ENCODE results near the gene RABGAP1L.
A peak's percentile ranks its signal among the peaks of the same experiment; 100 is the strongest.
"Not testable (repeated sequence)": the region's sequence is repeated elsewhere in the genome, so short reads cannot be mapped to it uniquely, and the experiment has no call there.

The RABGAP1L gene

GRCh38 chr1:175019524-175019923 is 860.2 kb downstream of the RABGAP1L start:
- no peak for DNase-seq

- DNase-seq: peak; percentile 98
Observed at GRCh38 chr1:175023043-175023921, 864.0 kb downstream of the RABGAP1L start, which contains the start of gene MRPS14. Gene MRPS14 (minus strand): TSS chr1:175023425. CDS start chr1:175023408, 17 bp downstream.

GRCh38 chr1:175023922-175024242 is 864.6 kb downstream of the RABGAP1L start:
- DNase-seq: not testable (repeated sequence)

- DNase-seq: no peak
Observed at GRCh38 chr1:175024773-175025172, 865.5 kb downstream of the RABGAP1L start.

- DNase-seq: no peak
Observed at GRCh38 chr1:175033953-175034352, 874.6 kb downstream of the RABGAP1L start.

- DNase-seq: no peak
Observed at GRCh38 chr1:175034775-175035174, 875.5 kb downstream of the RABGAP1L start.

GRCh38 chr1:175035865-175036264 is 876.5 kb downstream of the RABGAP1L start:
- DNase-seq: no peak

- no peak for DNase-seq
Observed at GRCh38 chr1:175036476-175036875, 877.2 kb downstream of the RABGAP1L start.

GRCh38 chr1:175037416-175037815 is 878.1 kb downstream of the RABGAP1L start:
- DNase-seq: no peak

- DNase-seq: no peak
Observed at GRCh38 chr1:175040324-175040879, 881.1 kb downstream of the RABGAP1L start.

GRCh38 chr1:175042650-175043049 is 883.3 kb downstream of the RABGAP1L start:
- DNase-seq: no peak

GRCh38 chr1:175043824-175044223 is 884.5 kb downstream of the RABGAP1L start:
- DNase-seq: no peak

GRCh38 chr1:175044591-175044990 is 885.3 kb downstream of the RABGAP1L start:
- not testable (repeated sequence) for DNase-seq
